ENCODE measurements around the gene OGDH.
"Not testable (repeated sequence)": the region's sequence is repeated elsewhere in the genome, so short reads cannot be mapped to it uniquely, and the experiment has no call there.

Gene OGDH

DNA sequence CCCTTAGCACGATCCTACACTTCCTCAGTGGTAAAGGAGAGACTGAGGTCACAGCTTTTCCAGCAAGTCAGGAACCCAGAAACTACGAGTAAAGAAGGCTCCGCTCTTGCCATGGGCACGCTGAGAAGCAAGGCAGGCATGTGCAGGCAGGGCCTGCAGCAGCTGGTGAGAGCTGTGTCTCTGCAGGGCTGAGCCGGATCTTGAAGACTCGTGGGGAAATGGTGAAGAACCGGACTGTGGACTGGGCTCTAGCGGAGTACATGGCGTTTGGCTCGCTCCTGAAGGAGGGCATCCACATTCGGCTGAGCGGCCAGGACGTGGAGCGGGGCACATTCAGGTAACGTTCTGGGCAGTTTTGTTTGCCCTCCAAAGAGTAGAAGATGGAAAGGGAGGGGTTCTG lies 90.3 kb downstream of the OGDH start:
- TF ChIP-seq ZNF274 (IDR thresholded peaks at IDR 0.05; ENCODE audit: low read depth, low read length) = no peak
- H3K4me3 ChIP-seq (ENCODE audit: low read length) = no peak overlapping the region

- no peak overlapping the region for H3K4me3 ChIP-seq (ENCODE audit: low read length)
- TF ChIP-seq ZNF274 (IDR thresholded peaks at IDR 0.05; ENCODE audit: low read depth, low read length) = no peak
Measured at GRCh38 chr7:44697136-44698045, 91.0 kb downstream of the OGDH start.

- H3K4me3 ChIP-seq (ENCODE audit: low read length) = no peak overlapping the region
- no peak for TF ChIP-seq ZNF274 (IDR thresholded peaks at IDR 0.05; ENCODE audit: low read depth, low read length)
Measured at GRCh38 chr7:44698046-44698580, 91.7 kb downstream of the OGDH start.

- not testable (repeated sequence) for H3K4me3 ChIP-seq (ENCODE audit: low read length)
Measured at GRCh38 chr7:44699598-44699997, 93.2 kb downstream of the OGDH start.

DNA sequence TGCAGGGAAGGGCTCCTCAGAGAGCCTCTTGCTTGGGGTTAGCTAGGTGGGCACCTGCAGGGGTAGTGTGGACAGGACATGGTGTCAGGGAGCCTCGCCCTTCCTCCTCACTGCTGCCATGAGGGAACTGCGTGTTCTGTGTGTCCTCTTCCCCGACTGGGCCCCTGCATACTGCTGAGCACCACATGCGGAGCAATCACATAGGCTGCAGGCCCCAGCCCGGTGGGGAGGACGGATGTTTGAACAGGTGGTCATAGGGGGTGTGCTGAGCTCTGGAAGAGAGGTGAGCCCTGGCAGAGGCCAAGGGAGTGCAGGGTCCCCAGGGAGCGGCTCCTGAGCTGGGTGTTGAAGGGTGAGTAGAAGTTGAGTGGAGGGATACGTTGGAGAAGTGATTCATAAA lies 93.9 kb downstream of the OGDH start:
- no peak overlapping the region for H3K4me3 ChIP-seq (ENCODE audit: low read length)
- TF ChIP-seq ZNF274 (IDR thresholded peaks at IDR 0.05; ENCODE audit: low read depth, low read length) = no peak

DNA sequence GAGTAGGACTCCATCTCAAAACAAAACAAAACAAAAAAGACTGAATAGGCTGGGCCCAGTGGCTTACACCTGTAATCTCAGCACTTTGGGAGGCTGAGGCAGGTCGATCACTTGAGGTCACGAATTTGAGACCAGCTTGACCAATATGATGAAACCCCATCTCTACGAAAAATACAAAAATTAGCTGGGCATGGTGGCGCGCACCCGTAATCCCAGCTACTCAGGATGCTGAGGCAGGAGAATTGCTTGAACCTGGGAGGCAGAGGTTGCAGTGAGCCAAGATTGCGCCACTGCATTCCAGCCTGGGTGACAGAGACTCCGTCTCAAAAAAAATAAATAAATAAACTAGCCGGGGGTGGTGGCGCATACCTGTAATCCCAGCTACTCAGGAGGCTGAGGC lies 97.0 kb downstream of the OGDH start:
- H3K4me3 ChIP-seq (ENCODE audit: low read length) = not testable (repeated sequence)

DNA sequence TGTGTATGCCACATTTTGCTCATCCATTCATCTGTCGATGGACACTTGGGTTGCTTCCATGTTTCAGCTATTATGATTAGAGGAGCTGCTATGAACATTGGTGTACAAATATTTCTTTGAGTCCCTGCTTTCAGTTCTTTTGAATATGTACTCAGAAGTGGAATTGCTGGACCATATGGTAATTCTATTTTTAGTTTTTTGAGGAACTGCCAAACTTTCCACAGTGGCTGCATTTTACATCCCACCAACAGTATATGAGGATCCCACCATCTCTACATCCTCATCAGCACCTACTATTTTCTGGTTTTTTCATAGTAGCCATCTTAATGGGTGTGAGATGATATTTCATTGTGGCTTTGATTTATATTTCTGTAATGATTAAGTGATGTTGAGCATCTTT lies 97.5 kb downstream of the OGDH start:
- TF ChIP-seq ZNF274 (IDR thresholded peaks at IDR 0.05; ENCODE audit: low read depth, low read length) = no peak

GRCh38 chr7:44705434-44705833 lies 99.0 kb downstream of the OGDH start:
- H3K4me3 ChIP-seq (ENCODE audit: low read length) = no peak overlapping the region
- TF ChIP-seq ZNF274 (IDR thresholded peaks at IDR 0.05; ENCODE audit: low read depth, low read length) = no peak

More for the DNA sequence above, 97.5 kb downstream of the OGDH start:
- no peak overlapping the region for H3K4me3 ChIP-seq (ENCODE audit: low read length)

DNA sequence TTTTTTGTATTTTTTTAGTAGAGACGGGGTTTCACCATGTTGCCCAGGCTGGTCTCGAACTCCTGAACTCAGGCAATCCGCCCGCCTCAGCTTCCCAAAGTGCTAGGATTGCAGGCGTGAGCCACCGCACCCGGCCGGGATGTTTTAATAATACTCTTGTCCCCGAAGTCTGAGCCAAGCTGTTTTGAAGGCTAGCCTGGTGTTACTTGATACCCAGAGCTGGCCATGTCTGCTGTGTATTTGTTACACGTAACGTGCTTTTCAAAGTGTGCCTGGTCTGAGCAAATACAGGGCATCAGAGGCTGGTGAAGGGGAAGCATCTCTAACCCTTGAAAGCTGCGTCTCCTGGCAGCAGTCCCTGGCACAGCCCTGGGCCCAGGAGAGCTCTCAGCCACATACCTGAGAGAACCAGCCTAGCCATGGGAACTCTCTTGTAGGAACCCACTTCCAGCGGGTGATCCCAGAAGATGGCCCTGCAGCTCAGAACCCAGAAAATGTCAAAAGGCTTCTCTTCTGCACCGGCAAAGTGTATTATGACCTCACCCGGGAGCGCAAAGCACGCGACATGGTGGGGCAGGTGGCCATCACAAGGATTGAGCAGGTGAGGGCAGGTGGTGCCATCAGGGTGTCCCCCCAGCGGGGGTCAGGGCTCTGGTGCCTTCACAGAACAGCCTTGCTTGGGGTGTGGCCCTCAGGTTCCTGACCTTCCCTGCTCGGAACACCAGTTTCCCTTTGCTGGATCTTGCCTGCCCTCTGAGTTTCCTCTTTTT lies 100.5 kb downstream of the OGDH start:
- H3K4me3 ChIP-seq (ENCODE audit: low read length) = no peak overlapping the region
- TF ChIP-seq ZNF274 (IDR thresholded peaks at IDR 0.05; ENCODE audit: low read depth, low read length) = no peak

DNA sequence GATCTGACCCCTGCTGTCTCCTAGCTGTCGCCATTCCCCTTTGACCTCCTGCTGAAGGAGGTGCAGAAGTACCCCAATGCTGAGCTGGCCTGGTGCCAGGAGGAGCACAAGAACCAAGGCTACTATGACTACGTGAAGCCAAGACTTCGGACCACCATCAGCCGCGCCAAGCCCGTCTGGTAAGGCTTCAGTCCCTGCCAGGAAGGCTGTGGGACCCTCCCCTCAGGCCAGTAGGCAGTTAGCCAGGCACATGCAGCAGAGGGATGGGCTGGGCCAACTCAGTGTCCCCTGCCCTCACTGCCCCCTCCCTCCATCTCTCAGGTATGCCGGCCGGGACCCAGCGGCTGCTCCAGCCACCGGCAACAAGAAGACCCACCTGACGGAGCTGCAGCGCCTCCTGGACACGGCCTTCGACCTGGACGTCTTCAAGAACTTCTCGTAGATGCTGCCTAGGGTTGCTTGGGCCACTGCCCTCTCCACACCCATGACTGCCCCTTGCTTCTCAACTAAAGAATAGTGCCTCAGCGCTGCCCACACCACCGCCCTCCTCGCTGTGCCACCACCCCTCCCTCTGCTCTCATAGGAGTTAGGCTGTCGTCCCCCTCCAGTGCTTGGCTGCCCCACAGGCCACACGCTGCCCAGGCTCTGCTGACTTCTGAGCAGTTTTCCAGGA lies 101.3 kb downstream of the OGDH start:
- TF ChIP-seq ZNF274 (IDR thresholded peaks at IDR 0.05; ENCODE audit: low read depth, low read length) = no peak
- no peak overlapping the region for H3K4me3 ChIP-seq (ENCODE audit: low read length)

GRCh38 chr7:44709011-44709915 lies 102.8 kb downstream of the OGDH start:
- TF ChIP-seq ZNF274 (IDR thresholded peaks at IDR 0.05; ENCODE audit: low read depth, low read length) = no peak
- no peak overlapping the region for H3K4me3 ChIP-seq (ENCODE audit: low read length)

DNA sequence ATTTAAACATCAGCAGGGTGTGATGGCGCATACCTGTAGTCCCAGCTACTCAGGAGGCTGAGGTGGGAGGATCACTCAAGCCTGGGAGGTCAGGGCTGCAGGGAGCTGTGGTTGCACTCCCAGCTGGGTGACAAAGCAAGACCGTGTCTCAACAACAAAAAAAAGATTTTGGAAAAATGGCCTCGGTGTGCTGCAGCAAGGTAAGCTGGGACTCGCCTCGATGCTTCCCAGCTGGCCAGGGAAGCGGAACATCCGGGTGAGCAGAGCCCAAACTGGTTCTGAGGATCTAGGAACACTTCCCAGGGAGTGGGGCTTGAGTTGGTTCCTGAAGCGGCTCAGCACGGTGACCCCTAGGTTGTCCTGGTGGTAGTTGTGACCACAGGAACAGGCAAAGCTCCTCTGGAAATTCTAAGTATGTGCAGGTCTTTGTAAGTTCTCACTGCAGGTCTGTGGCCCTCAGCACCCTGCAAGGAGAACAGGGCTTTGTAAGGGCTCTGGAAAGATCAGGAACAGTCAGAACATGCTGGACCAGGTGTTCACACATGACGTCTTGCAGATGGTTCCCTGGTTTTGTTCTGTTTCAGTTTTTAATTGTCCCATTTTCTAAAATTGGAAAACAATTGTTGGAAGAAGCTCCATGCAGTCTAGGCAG lies 103.6 kb downstream of the OGDH start:
- TF ChIP-seq ZNF274 (IDR thresholded peaks at IDR 0.05; ENCODE audit: low read depth, low read length) = no peak
- no peak overlapping the region for H3K4me3 ChIP-seq (ENCODE audit: low read length)

GRCh38 chr7:44711528-44711927 lies 105.1 kb downstream of the OGDH start:
- no peak for TF ChIP-seq ZNF274 (IDR thresholded peaks at IDR 0.05; ENCODE audit: low read depth, low read length)

More at GRCh38 chr7:44711528-44711927, 105.1 kb downstream of the OGDH start:
- H3K4me3 ChIP-seq (ENCODE audit: low read length) = no peak overlapping the region
